DND-41 (cell line): Measurements from ENCODE around the gene SLC25A34.

Source experiments
- ATAC-seq: fragments of 200-7000 bp; cut with Tn5 transposase; 3 replicates; pipeline ENCODE4 v1.9.1; 2021; ENCODE audit warnings: low read depth; ENCODE audit not compliant: insufficient read depth
- DNase-seq: peaks from one replicate; pipeline ENCODE4 v3.0.0-alpha.2; 2020
- H2AFZ ChIP-seq: 2 replicates; pipeline ENCODE4 v1.6.0; 2012; ENCODE audit warnings: low read depth, low read length
- H3K27ac ChIP-seq: 2 replicates; pipeline ENCODE4 v1.5.1; 2012; ENCODE audit warnings: low read length, inconsistent platforms
- H3K27me3 ChIP-seq: fragments of 200-600 bp; sonication (generic); 2 replicates; pipeline ENCODE4 v1.6.0; 2012; ENCODE audit warnings: low read length, mild to moderate bottlenecking, inconsistent platforms; ENCODE audit not compliant: insufficient read depth, poor library complexity
- H3K36me3 ChIP-seq: 2 replicates; pipeline ENCODE4 v1.5.1; 2012; ENCODE audit warnings: low read length, inconsistent platforms; ENCODE audit not compliant: insufficient read depth
- H3K4me1 ChIP-seq: 2 replicates; pipeline ENCODE4 v1.5.1; 2012; ENCODE audit warnings: mild to moderate bottlenecking, low read length; ENCODE audit not compliant: insufficient read depth
- H3K4me2 ChIP-seq: 2 replicates; pipeline ENCODE4 v1.6.0; 2012; ENCODE audit warnings: mild to moderate bottlenecking, moderate library complexity, low read length, inconsistent platforms; ENCODE audit not compliant: insufficient read depth
- H3K4me3 ChIP-seq, 2 experiments: fragments of 200-600 bp in 1 of 2; shearing (Covaris generic) in 1 of 2; 2 replicates each; pipeline ENCODE4 v1.5.1; 2012 to 2016; ENCODE audit warnings: inconsistent platforms in 2 of 2, low read length in 2 of 2, mild to moderate bottlenecking in 2 of 2, low read depth in 1 of 2, moderate library complexity in 1 of 2
- H3K79me2 ChIP-seq: 2 replicates; pipeline ENCODE4 v1.6.0; 2012; ENCODE audit warnings: low read length, inconsistent platforms; ENCODE audit not compliant: insufficient read depth
- H3K9ac ChIP-seq: 2 replicates; pipeline ENCODE4 v1.6.0; 2012; ENCODE audit warnings: low read depth, mild to moderate bottlenecking, inconsistent platforms, low read length, moderate library complexity
- H3K9me3 ChIP-seq: 2 replicates; pipeline ENCODE4 v1.5.1; 2012; ENCODE audit warnings: low read length, moderate library complexity, mild to moderate bottlenecking, inconsistent platforms; ENCODE audit not compliant: insufficient read depth, severe bottlenecking
- H4K20me1 ChIP-seq: 2 replicates; pipeline ENCODE4 v1.6.0; 2012; ENCODE audit warnings: low read length; ENCODE audit not compliant: insufficient read depth
- EZH2 ChIP-seq: IDR thresholded peaks from 3 replicates; pipeline ENCODE4 v1.6.1; 2012; ENCODE audit warnings: borderline replicate concordance, low read depth, mild to moderate bottlenecking, moderate library complexity, low read length, inconsistent platforms; ENCODE audit not compliant: severe bottlenecking
- TF ChIP-seq, protein P1 (sequence below): IDR thresholded peaks from 2 replicates; pipeline ENCODE4 v1.5.1; 2012; ENCODE audit warnings: borderline replicate concordance, low read length, moderate library complexity, mild to moderate bottlenecking; ENCODE audit not compliant: poor library complexity, severe bottlenecking; ENCODE audit errors: extremely low read depth

The SLC25A34 gene

DNA sequence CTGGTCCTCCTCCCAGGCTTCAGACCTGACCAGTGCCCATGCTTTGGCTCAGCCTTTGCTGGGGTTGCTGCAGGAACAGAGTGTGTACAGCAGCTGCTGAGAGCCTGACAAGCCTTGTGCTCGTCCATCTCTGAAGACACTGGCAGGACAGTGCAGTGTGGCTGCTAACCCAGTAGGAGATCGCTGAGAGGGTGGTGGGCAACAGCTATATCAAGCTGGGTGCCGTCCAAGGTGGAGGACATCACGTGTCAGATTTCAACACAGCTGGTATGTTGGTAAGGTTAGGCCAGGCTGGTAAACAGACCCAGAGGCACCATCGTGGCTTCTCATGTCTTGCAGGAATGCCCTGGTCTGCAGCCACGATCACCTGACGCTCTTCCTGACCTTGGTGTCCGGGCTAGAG is 17.9 kb upstream of the SLC25A34 start:
- TF ChIP-seq, protein P1, sequence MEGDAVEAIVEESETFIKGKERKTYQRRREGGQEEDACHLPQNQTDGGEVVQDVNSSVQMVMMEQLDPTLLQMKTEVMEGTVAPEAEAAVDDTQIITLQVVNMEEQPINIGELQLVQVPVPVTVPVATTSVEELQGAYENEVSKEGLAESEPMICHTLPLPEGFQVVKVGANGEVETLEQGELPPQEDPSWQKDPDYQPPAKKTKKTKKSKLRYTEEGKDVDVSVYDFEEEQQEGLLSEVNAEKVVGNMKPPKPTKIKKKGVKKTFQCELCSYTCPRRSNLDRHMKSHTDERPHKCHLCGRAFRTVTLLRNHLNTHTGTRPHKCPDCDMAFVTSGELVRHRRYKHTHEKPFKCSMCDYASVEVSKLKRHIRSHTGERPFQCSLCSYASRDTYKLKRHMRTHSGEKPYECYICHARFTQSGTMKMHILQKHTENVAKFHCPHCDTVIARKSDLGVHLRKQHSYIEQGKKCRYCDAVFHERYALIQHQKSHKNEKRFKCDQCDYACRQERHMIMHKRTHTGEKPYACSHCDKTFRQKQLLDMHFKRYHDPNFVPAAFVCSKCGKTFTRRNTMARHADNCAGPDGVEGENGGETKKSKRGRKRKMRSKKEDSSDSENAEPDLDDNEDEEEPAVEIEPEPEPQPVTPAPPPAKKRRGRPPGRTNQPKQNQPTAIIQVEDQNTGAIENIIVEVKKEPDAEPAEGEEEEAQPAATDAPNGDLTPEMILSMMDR, result no peak
- TF ChIP-seq EZH2, result no peak
- no peak for DNase-seq
- peaks cover 61% of the 10 kb centered on the region for H3K36me3 ChIP-seq
- no peaks in the 10 kb centered on the region for H3K27me3 ChIP-seq
- H3K4me2 ChIP-seq, result no peak overlapping the region
- H3K9me3 ChIP-seq, result no peaks in the 10 kb centered on the region
- H3K4me1 ChIP-seq, result no peaks in the 10 kb centered on the region
- no peak for ATAC-seq
- H3K4me3 ChIP-seq, result no peak overlapping the region
- peaks cover 12% of the 10 kb centered on the region for H3K79me2 ChIP-seq
- no peak overlapping the region for H3K27ac ChIP-seq
- peaks cover 14% of the 10 kb centered on the region for H4K20me1 ChIP-seq
- no peak overlapping the region for H2AFZ ChIP-seq
- no peak overlapping the region for H3K9ac ChIP-seq

DNA sequence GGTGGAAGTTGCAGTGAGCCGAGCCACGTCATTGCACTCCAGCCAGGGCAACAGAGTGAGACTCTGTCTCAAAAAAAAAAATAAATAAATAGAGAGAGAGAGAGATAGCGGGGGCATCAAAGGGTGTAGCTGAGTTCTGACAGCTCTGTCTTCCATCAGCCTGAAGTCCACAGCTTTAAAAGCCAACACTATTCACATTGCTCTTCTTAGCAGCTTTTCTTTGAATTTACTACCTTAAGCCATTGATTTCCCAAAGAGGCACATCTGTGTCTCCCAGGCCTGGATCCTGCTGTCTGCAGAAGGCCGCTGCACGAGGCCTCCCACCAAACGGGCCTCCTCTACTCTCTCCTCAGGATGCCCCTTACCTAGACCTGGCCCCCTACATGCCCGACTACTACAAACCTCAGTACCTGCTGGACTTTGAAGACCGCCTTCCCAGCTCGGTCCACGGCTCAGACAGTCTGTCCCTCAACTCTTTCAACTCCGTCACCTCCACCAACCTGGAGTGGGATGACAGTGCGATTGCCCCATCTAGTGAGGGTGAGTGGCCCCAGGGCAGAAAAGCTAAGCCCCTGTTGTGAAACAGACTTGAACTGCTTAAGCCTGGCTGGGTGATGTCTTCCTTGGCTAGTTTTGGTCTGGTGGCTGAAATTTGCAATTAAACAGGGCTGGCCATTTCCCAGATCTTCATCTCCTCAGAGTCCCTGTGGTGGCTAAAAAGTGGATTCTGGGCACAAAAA is 16.5 kb upstream of the SLC25A34 start:
- Histone ChIP-seq H3K9me3 (no peaks in the 10 kb centered on the region), H3K4me1 (no peaks in the 10 kb centered on the region), H2AFZ (no peak overlapping the region), H3K4me2 (no peak overlapping the region), H3K27me3 (no peaks in the 10 kb centered on the region), H3K27ac (no peak overlapping the region), H3K79me2 (peaks cover 8% of the 10 kb centered on the region), H3K4me3 (no peak overlapping the region), H3K36me3 (peaks cover 62% of the 10 kb centered on the region), H3K9ac (no peak overlapping the region), H4K20me1 (peaks cover 12% of the 10 kb centered on the region)
- DNase-seq (no peak), ATAC-seq (no peak)
- TF ChIP-seq, protein P1, result peak; percentile 13
- no peak for TF ChIP-seq EZH2

DNA sequence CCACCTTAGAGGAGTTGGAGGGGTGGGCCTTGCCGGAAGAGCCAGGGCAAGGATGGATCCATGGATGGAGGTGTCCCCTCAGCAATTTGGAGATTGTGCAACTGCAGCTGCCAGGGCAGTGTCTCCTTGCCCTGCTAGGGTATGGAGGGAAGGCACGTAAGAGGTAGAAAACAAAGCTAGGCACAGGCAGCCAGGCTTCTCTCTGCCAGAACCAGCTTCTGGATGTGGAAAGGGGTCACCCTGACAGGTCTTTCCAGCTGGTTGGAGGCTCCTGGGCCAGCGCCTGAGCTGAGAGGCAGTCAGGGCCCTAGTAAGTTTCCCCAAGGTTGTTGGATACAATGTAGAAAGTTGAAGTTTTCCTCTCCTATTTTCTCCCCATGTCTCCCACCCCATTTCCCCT is 15.2 kb upstream of the SLC25A34 start:
- no peak for DNase-seq
- Histone ChIP-seq H4K20me1 (peaks cover 3% of the 10 kb centered on the region), H3K4me2 (no peak overlapping the region), H3K9me3 (no peaks in the 10 kb centered on the region), H3K36me3 (peaks cover 70% of the 10 kb centered on the region), H2AFZ (no peak overlapping the region), H3K27me3 (no peaks in the 10 kb centered on the region), H3K79me2 (peaks cover under 1% of the 10 kb centered on the region; the same call in 1 of the 2 replicates), H3K4me1 (no peaks in the 10 kb centered on the region), H3K9ac (no peak overlapping the region), H3K4me3 (no peak overlapping the region), H3K27ac (no peak overlapping the region)
- ATAC-seq, result no peak
- TF ChIP-seq, protein P1, result no peak
- TF ChIP-seq EZH2, result no peak
